Colonic mucosa (tissue), 4 donors: ENCODE results near the gene TEX52. TPM values are rescaled to one million over a fixed set of nuclear protein-coding genes. Genes with fewer than 3 reads are reported as not detected.

Experiments used
- DNase-seq: peaks from one replicate; pipeline ENCODE4 v3.0.0-alpha.2; 2020
- H3K27ac ChIP-seq: fragments of 200-600 bp; one replicate; pipeline ENCODE4 v1.8.0; 2021
- H3K27me3 ChIP-seq: fragments of 200-600 bp; one replicate; pipeline ENCODE4 v1.8.0; 2021
- H3K36me3 ChIP-seq: fragments of 200-600 bp; one replicate; pipeline ENCODE4 v1.8.0; 2021
- H3K4me1 ChIP-seq: fragments of 200-600 bp; one replicate; pipeline ENCODE4 v1.8.0; 2021; ENCODE audit warnings: mild to moderate bottlenecking
- H3K4me3 ChIP-seq: fragments of 200-600 bp; one replicate; pipeline ENCODE4 v1.8.0; 2021
- H3K9ac ChIP-seq, 2 donors: one replicate each; pipeline ENCODE4 v1.7.0; 2013; ENCODE audit warnings: control low read depth in 2 of 2, low read depth in 2 of 2, low read length in 2 of 2
- H3K9me3 ChIP-seq: fragments of 200-600 bp; one replicate; pipeline ENCODE4 v1.8.0; 2021
- CTCF ChIP-seq: fragments of 200-600 bp; IDR thresholded peaks from one replicate; pipeline ENCODE4 v1.8.0; 2022; ENCODE audit warnings: antibody characterized with exemption, mild to moderate bottlenecking
- intact Hi-C: fragments of 100-400 bp; cut with DNase I; formaldehyde crosslinking; loops from one replicate; pipeline ENCODE4 v1.14.1; 2022
- total RNA-seq, 2 donors: library from RNA; stranded (reverse); fragmentation: NEBNext Ultra II Directional in 1 of 2; extraction: Animal tissue kit (Norgen Biotek cat#: 25700) in 1 of 2; gene quantifications; one replicate each; pipeline ENCODE4 v1.2.1, GENCODE V29; 2021
- donor health status: healthy.
- donor health status: DM: no; HTN: no; CAD: no.
- donor health status: DM: no; HTN: no; CAD: no.

Gene TEX52
- total RNA-seq, 2 donors from 2014 or later = not detected

GRCh38 chr12:2824541-2824940 lies 32.3 kb downstream of the TEX52 start:
- intact Hi-C loops = no loop called here
- H3K4me3 ChIP-seq = no peak overlapping the region
- H3K36me3 ChIP-seq = peaks cover 12% of the 10 kb centered on the region
- H3K9ac ChIP-seq = no peak overlapping the region
- no peaks in the 10 kb centered on the region for H3K9me3 ChIP-seq
- H3K4me1 ChIP-seq = no peaks in the 10 kb centered on the region
- H3K27ac ChIP-seq = no peak overlapping the region
- H3K27me3 ChIP-seq = no peaks in the 10 kb centered on the region
- no peak for TF ChIP-seq CTCF
- no peak for DNase-seq

- Histone ChIP-seq H3K4me3 (no peak overlapping the region), H3K27me3 (no peaks in the 10 kb centered on the region), H3K27ac (no peak overlapping the region), H3K9ac (no peak overlapping the region), H3K36me3 (peaks cover 12% of the 10 kb centered on the region), H3K9me3 (no peaks in the 10 kb centered on the region), H3K4me1 (no peaks in the 10 kb centered on the region)
- no peak for DNase-seq
- intact Hi-C loops = no loop called here
- TF ChIP-seq CTCF = no peak
Measured at GRCh38 chr12:2823483-2823882, 33.4 kb downstream of the TEX52 start.

- intact Hi-C loops = no loop called here
Measured at GRCh38 chr12:2820432-2820831, 36.4 kb downstream of the TEX52 start.

GRCh38 chr12:2819810-2820209 lies 37.0 kb downstream of the TEX52 start:
- H3K27ac ChIP-seq = no peak overlapping the region
- no peaks in the 10 kb centered on the region for H3K27me3 ChIP-seq
- no peaks in the 10 kb centered on the region for H3K4me1 ChIP-seq
- DNase-seq = no peak
- TF ChIP-seq CTCF = no peak
- intact Hi-C loops = no loop called here
- H3K9ac ChIP-seq = no peak overlapping the region
- no peak overlapping the region for H3K4me3 ChIP-seq
- H3K9me3 ChIP-seq = no peaks in the 10 kb centered on the region
- H3K36me3 ChIP-seq = peaks cover 12% of the 10 kb centered on the region

More at GRCh38 chr12:2820432-2820831, 36.4 kb downstream of the TEX52 start:
- no peak for DNase-seq
- Histone ChIP-seq H3K4me3 (no peak overlapping the region), H3K36me3 (peaks cover 12% of the 10 kb centered on the region), H3K27me3 (no peaks in the 10 kb centered on the region), H3K9ac (no peak overlapping the region), H3K4me1 (no peaks in the 10 kb centered on the region), H3K27ac (no peak overlapping the region), H3K9me3 (no peaks in the 10 kb centered on the region)
- no peak for TF ChIP-seq CTCF

- Histone ChIP-seq H3K36me3 (no peaks in the 10 kb centered on the region), H3K27me3 (no peaks in the 10 kb centered on the region), H3K9me3 (no peaks in the 10 kb centered on the region), H3K27ac (peak overlapping the region; percentile 92), H3K4me3 (peak overlapping the region; percentile 64), H3K4me1 (peaks cover 14% of the 10 kb centered on the region), H3K9ac (peak overlapping the region; percentile 86 to 97)
- DNase-seq = peak; percentile 70
- intact Hi-C loops = no loop called here
- peak; percentile 62 for TF ChIP-seq CTCF
Measured at GRCh38 chr12:2813214-2814185, 43.3 kb downstream of the TEX52 start.
